H1 (cell line): Measurements from ENCODE around the gene CAPN3. TPM values are rescaled to one million over a fixed set of nuclear protein-coding genes. Genes with fewer than 3 reads are reported as not detected.

Experiments
- CTCF ChIA-PET: fragments of 300-600 bp; sonication (Branson Sonifier 250); formaldehyde crosslinking; loops from one replicate; lab custom pipeline; 2021; ENCODE audit not compliant: partially characterized antibody; lab: Charles Lee
- POLR2A ChIA-PET: fragments of 300-600 bp; sonication (Branson Sonifier 250); formaldehyde crosslinking; loops from one replicate; lab custom pipeline; 2021; ENCODE audit warnings: inconsistent platforms; ENCODE audit not compliant: partially characterized antibody; lab: Charles Lee
- DNase-seq, 2 experiments: peaks; one replicate each; pipeline versions ENCODE4 v3.0.0 to v3.0.0-alpha.2; 2010 to 2022; ENCODE audit warnings: low spot score in 2 of 2, low read depth in 1 of 2, mixed read lengths in 1 of 2
- FAIRE-seq: peaks from 2 replicates; lab custom pipeline; 2011; peaks lifted over from hg19 to GRCh38; lab: Jason Lieb, UNC
- H2AFZ ChIP-seq: 2 replicates; pipeline ENCODE4 v1.8.1; 2012; ENCODE audit warnings: low read length, inconsistent platforms
- H2AK5ac ChIP-seq: 2 replicates; pipeline ENCODE4 v1.6.1; 2013; ENCODE audit warnings: low read depth, low read length
- H2BK120ac ChIP-seq: replicated peaks from 2 replicates; pipeline ENCODE3; 2013; ENCODE audit warnings: low read depth, low read length, inconsistent platforms
- H2BK12ac ChIP-seq: 2 replicates; pipeline ENCODE4 v1.6.1; 2013; ENCODE audit warnings: low read depth, low read length
- H2BK15ac ChIP-seq: 2 replicates; pipeline ENCODE4 v1.6.1; 2013; ENCODE audit warnings: low read length
- H2BK20ac ChIP-seq: 2 replicates; pipeline ENCODE4 v1.6.1; 2013; ENCODE audit warnings: low read length
- H2BK5ac ChIP-seq: 2 replicates; pipeline ENCODE4 v1.6.1; 2013; ENCODE audit warnings: low read depth, low read length
- H3K14ac ChIP-seq: 2 replicates; pipeline ENCODE4 v1.6.1; 2013; ENCODE audit warnings: inconsistent platforms; ENCODE audit not compliant: insufficient read length
- H3K18ac ChIP-seq: 2 replicates; pipeline ENCODE4 v1.6.1; 2013; ENCODE audit warnings: low read length; ENCODE audit errors: extremely low read depth
- H3K23ac ChIP-seq: 2 replicates; pipeline ENCODE4 v1.6.1; 2013; ENCODE audit warnings: inconsistent platforms; ENCODE audit not compliant: insufficient read length
- H3K23me2 ChIP-seq: 2 replicates; pipeline ENCODE4 v1.6.1; 2013; ENCODE audit warnings: low read depth, low read length
- H3K27ac ChIP-seq: 2 replicates; pipeline ENCODE4 v1.6.1; 2011; ENCODE audit warnings: low read depth, low read length, inconsistent platforms
- H3K27me3 ChIP-seq, 4 experiments: replicated peaks in 1 of 4; 1 replicate in 1 of 4; 2 replicates in 3 of 4; pipeline versions ENCODE4 v1.6.1 to v1.8.1; 2011 to 2013; ENCODE audit warnings: low read length in 3 of 4, mild to moderate bottlenecking in 3 of 4, inconsistent platforms in 2 of 4, mixed read lengths in 2 of 4, moderate library complexity in 1 of 4; ENCODE audit not compliant: control insufficient read depth in 3 of 4, insufficient read depth in 3 of 4; ENCODE audit errors: extremely low read depth in 1 of 4
- H3K36me3 ChIP-seq, 4 experiments: 2 replicates each; pipeline versions ENCODE4 v1.6.1 to v1.8.1; 2011 to 2013; ENCODE audit warnings: mild to moderate bottlenecking in 4 of 4, low read length in 3 of 4, moderate library complexity in 2 of 4, control low read depth in 1 of 4, inconsistent platforms in 1 of 4; ENCODE audit not compliant: insufficient read depth in 4 of 4, control insufficient read depth in 2 of 4
- H3K4ac ChIP-seq: replicated peaks from 2 replicates; pipeline ENCODE3; 2013; ENCODE audit warnings: low read length, low read depth, mixed read lengths, inconsistent platforms; ENCODE audit not compliant: insufficient read length
- H3K4me1 ChIP-seq, 4 experiments: replicated peaks in 1 of 4; 1 replicate in 1 of 4; 2 replicates in 3 of 4; pipeline versions ENCODE4 v1.6.1 to v1.8.1; 2011 to 2013; ENCODE audit warnings: low read length in 3 of 4, inconsistent platforms in 2 of 4, mixed read lengths in 1 of 4; ENCODE audit not compliant: insufficient read depth in 4 of 4, control insufficient read depth in 3 of 4
- H3K4me2 ChIP-seq, 2 experiments: 2 replicates each; pipeline versions ENCODE4 v1.6.1 to v1.8.1; 2011 to 2013; ENCODE audit warnings: low read depth in 2 of 2, low read length in 2 of 2, control low read depth in 1 of 2, inconsistent platforms in 1 of 2, mild to moderate bottlenecking in 1 of 2; ENCODE audit not compliant: insufficient read depth in 1 of 2
- H3K4me3 ChIP-seq, 4 experiments: fragments of 200-600, 300-600 bp in 1 of 4; sonication (generic), shearing (Covaris generic), sonication (Bioruptor Twin) in 1 of 4; 2 replicates each; pipeline versions ENCODE4 v1.5.1 to v1.8.1; 2011 to 2016; ENCODE audit warnings: low read length in 4 of 4, low read depth in 3 of 4, control low read depth in 2 of 4, inconsistent platforms in 2 of 4, mild to moderate bottlenecking in 2 of 4, mixed read lengths in 1 of 4, moderate library complexity in 1 of 4; ENCODE audit not compliant: insufficient read depth in 2 of 4; ENCODE audit errors: extremely low read depth in 1 of 4
- H3K56ac ChIP-seq: replicated peaks from 2 replicates; pipeline ENCODE3; 2013; ENCODE audit warnings: low read depth, mild to moderate bottlenecking, mixed read lengths, low read length, inconsistent platforms; ENCODE audit not compliant: insufficient read length
- H3K79me1 ChIP-seq: 2 replicates; pipeline ENCODE4 v1.6.1; 2013; ENCODE audit warnings: low read depth, low read length, control low read depth
- H3K79me2 ChIP-seq, 2 experiments: 2 replicates each; pipeline versions ENCODE4 v1.6.1 to v1.8.1; 2012 to 2013; ENCODE audit warnings: low read length in 2 of 2, mild to moderate bottlenecking in 2 of 2, inconsistent platforms in 1 of 2; ENCODE audit not compliant: insufficient read depth in 2 of 2, control insufficient read depth in 1 of 2
- H3K9ac ChIP-seq, 4 experiments: replicated peaks in 1 of 4; 1 replicate in 1 of 4; 2 replicates in 3 of 4; pipeline versions ENCODE4 v1.6.1 to v1.8.1; 2011 to 2013; ENCODE audit warnings: low read depth in 3 of 4, low read length in 3 of 4, control low read depth in 2 of 4, mild to moderate bottlenecking in 2 of 4, moderate library complexity in 2 of 4, inconsistent platforms in 1 of 4; ENCODE audit errors: extremely low read depth in 1 of 4
- H3K9me3 ChIP-seq, 2 experiments: 2 replicates each; pipeline versions ENCODE4 v1.6.1 to v1.8.1; 2012 to 2013; ENCODE audit warnings: mild to moderate bottlenecking in 2 of 2, moderate library complexity in 2 of 2, control low read depth in 1 of 2, inconsistent platforms in 1 of 2, low read depth in 1 of 2, low read length in 1 of 2, mixed read lengths in 1 of 2; ENCODE audit not compliant: insufficient read depth in 2 of 2
- H4K20me1 ChIP-seq, 2 experiments: replicated peaks in 1 of 2; 2 replicates each; pipeline versions ENCODE3 to v1.8.1; 2011 to 2013; ENCODE audit warnings: inconsistent platforms in 2 of 2, low read length in 2 of 2, mild to moderate bottlenecking in 1 of 2; ENCODE audit not compliant: insufficient read depth in 2 of 2, control insufficient read depth in 1 of 2
- H4K5ac ChIP-seq: 2 replicates; pipeline ENCODE4 v1.6.1; 2013; ENCODE audit warnings: low read length, low read depth, mixed read lengths, inconsistent platforms; ENCODE audit not compliant: insufficient read length
- H4K8ac ChIP-seq: 2 replicates; pipeline ENCODE4 v1.8.0; 2013; ENCODE audit warnings: mild to moderate bottlenecking, moderate library complexity, low read length, inconsistent platforms; ENCODE audit not compliant: insufficient read depth; ENCODE audit errors: extremely low read depth
- H4K91ac ChIP-seq: replicated peaks from 2 replicates; pipeline ENCODE3; 2013; ENCODE audit warnings: low read length, mixed read lengths, inconsistent platforms; ENCODE audit not compliant: insufficient read length
- SIRT6 ChIP-seq: IDR thresholded peaks from one replicate; pipeline ENCODE4 v1.7.1; 2012; ENCODE audit warnings: low read length, inconsistent platforms
- WGBS, 2 experiments: shearing (Covaris generic) in 1 of 2; methylation state at CpG; one replicate each; pipeline versions ENCODE4 v1.1.6 to v1.1.7; 2013 to 2015; ENCODE audit warnings: low lambda C conversion rate in 2 of 2, mixed read lengths in 2 of 2, inconsistent platforms in 1 of 2, low coverage in 1 of 2, missing lambda C conversion rate in 1 of 2; ENCODE audit not compliant: insufficient replicate concordance in 2 of 2, insufficient coverage in 1 of 2, insufficient read length in 1 of 2; ENCODE audit errors: extremely low coverage in 1 of 2, missing lambda C conversion rate in 1 of 2; 5-methylcytosine and 5-hydroxymethylcytosine counted together
- polyA plus RNA-seq, 7 experiments: library from polyadenylated mRNA; depleted of rRNA in 3 of 7; stranded (reverse) in 5 of 7; unstranded in 2 of 7; fragments of >200 nt in 5 of 7; fragments of 200-250 nt in 2 of 7; gene quantifications; 1 replicate in 5 of 7; 2 replicates in 1 of 7; 4 replicates in 1 of 7; pipeline versions ENCODE4 v1.2.1 to v1.2.3, GENCODE V29; 2011 to 2013; ENCODE audit warnings: missing spikeins in 2 of 7, mixed read lengths in 2 of 7
- total RNA-seq: library from RNA; stranded (reverse); fragmentation: NEBNext Ultra II Directional; extraction: Animal tissue kit (Norgen Biotek cat#: 25700); gene quantifications from 2 replicates; pipeline ENCODE4 v1.2.1, GENCODE V29; 2021

CAPN3 gene
- total and polyA plus RNA-seq, 2 of the 8 experiments (the other 6 are each of a cell fraction or from before 2014, with no cell fraction given) = 0.80 to 2.1 TPM

DNA sequence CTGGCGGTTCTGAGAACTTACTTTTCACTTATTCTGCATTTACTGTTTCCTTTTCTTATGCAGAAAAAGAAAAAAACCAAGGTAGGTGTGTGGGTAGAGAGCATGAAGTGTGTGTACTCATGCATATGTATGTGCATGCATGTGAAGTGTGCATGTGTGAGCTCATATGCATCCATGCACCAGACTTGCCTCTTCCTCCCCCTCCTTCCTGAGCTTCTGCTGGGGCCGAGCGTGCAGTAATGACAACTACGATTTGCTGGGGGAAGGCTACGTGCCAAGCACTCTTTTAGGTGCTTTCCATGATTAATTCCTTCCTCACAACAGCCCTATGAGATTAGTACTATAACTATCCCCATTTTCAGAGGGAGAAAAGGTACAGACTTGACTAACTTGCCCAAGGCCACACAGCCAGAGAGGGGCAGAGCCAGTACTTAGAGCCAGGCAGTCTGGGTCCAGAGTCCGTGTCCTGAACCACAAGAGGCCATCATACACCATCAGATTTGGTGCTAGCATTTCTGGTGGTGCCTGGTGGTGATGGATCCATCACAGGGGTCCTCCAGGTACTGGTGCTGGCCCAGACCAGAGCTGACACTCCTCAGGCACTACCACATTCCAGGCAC is 46.7 kb downstream of the CAPN3 start:
- H2AK5ac ChIP-seq = no peak overlapping the region
- no peak overlapping the region for H3K4me3 ChIP-seq
- POLR2A ChIA-PET = interaction anchor here (1.1 kb wide), 1 partner anchor 46 kb away, joined by 3 read pairs; the partner anchor contains the start of gene CAPN3
- H3K14ac ChIP-seq = no peak overlapping the region
- no peaks in the 10 kb centered on the region; a peak in 1 of 7 replicates for H3K4me1 ChIP-seq
- no peak overlapping the region for H4K5ac ChIP-seq
- H4K91ac ChIP-seq = no peak overlapping the region
- no peaks in the 10 kb centered on the region for H3K27me3 ChIP-seq
- no peak overlapping the region for H3K9ac ChIP-seq
- no peaks in the 10 kb centered on the region for H3K23me2 ChIP-seq
- H2BK12ac ChIP-seq = no peak overlapping the region
- no peaks in the 10 kb centered on the region for H4K20me1 ChIP-seq
- H3K4me2 ChIP-seq = no peak overlapping the region
- no peak overlapping the region for H2BK20ac ChIP-seq
- 91% methylated on average over 6 of the region's 6 CpGs; no CpG with 5 or more reads in 1 of the 2 experiments for WGBS, 2 experiments
- no peak overlapping the region for H4K8ac ChIP-seq
- H3K4ac ChIP-seq = no peak overlapping the region
- no peak overlapping the region for H3K18ac ChIP-seq
- no peaks in the 10 kb centered on the region for H3K79me1 ChIP-seq
- no peaks in the 10 kb centered on the region for H3K9me3 ChIP-seq
- H3K56ac ChIP-seq = no peak overlapping the region
- H3K79me2 ChIP-seq = no peaks in the 10 kb centered on the region
- CTCF ChIA-PET = interaction anchor here (1.4 kb wide), 1 partner anchor 22 kb away, joined by 5 read pairs; no protein-coding TSS in a partner anchor
- H2AFZ ChIP-seq = no peak overlapping the region
- H3K23ac ChIP-seq = no peak overlapping the region
- FAIRE-seq (no peak), DNase-seq (no peak)
- H3K36me3 ChIP-seq = no peaks in the 10 kb centered on the region
- H2BK15ac ChIP-seq = no peak overlapping the region
- no peak overlapping the region for H3K27ac ChIP-seq
- H2BK120ac ChIP-seq = no peak overlapping the region
- H2BK5ac ChIP-seq = no peak overlapping the region
- TF ChIP-seq SIRT6 = no peak
